ENCODE results near the gene ADAM12.
"Not testable (repeated sequence)": the region's sequence is repeated elsewhere in the genome, so short reads cannot be mapped to it uniquely, and the experiment has no call there.

Gene ADAM12

GRCh38 chr10:126373147-126373546 is 15.1 kb downstream of the ADAM12 start:
- no peak for DNase-seq

GRCh38 chr10:126372396-126372795 is 15.9 kb downstream of the ADAM12 start:
- no peak for DNase-seq

GRCh38 chr10:126369125-126369710 is 19.1 kb downstream of the ADAM12 start:
- DNase-seq = no peak

- DNase-seq = no peak
These were observed 31.1 kb downstream of the ADAM12 start for GRCh38 chr10:126357169-126357568.

GRCh38 chr10:126353666-126354065 is 34.6 kb downstream of the ADAM12 start:
- no peak for DNase-seq

- no peak for DNase-seq
These were observed 35.8 kb downstream of the ADAM12 start for GRCh38 chr10:126352453-126352852.

- no peak for DNase-seq
These were observed 37.3 kb downstream of the ADAM12 start for GRCh38 chr10:126351021-126351420.

GRCh38 chr10:126350216-126350992 is 37.9 kb downstream of the ADAM12 start:
- no peak for DNase-seq

- DNase-seq = no peak
These were observed 38.6 kb downstream of the ADAM12 start for GRCh38 chr10:126349676-126350075.

GRCh38 chr10:126349101-126349500 is 39.2 kb downstream of the ADAM12 start:
- no peak for DNase-seq

GRCh38 chr10:126343496-126343895 is 44.8 kb downstream of the ADAM12 start:
- not testable (repeated sequence) for DNase-seq

GRCh38 chr10:126342680-126343079 is 45.6 kb downstream of the ADAM12 start:
- DNase-seq = no peak

GRCh38 chr10:126341491-126341890 is 46.8 kb downstream of the ADAM12 start:
- DNase-seq = no peak

GRCh38 chr10:126337251-126337810 is 50.9 kb downstream of the ADAM12 start:
- no peak for DNase-seq

- DNase-seq = no peak
These were observed 51.5 kb downstream of the ADAM12 start for GRCh38 chr10:126336801-126337200.

GRCh38 chr10:126334272-126334671 is 54.0 kb downstream of the ADAM12 start:
- DNase-seq = no peak

GRCh38 chr10:126332576-126332975 is 55.7 kb downstream of the ADAM12 start:
- no peak for DNase-seq

- DNase-seq = no peak
These were observed 57.2 kb downstream of the ADAM12 start for GRCh38 chr10:126331101-126331500.

- no peak for DNase-seq
These were observed 63.5 kb downstream of the ADAM12 start for GRCh38 chr10:126324826-126325225.

- DNase-seq = no peak
These were observed 66.8 kb downstream of the ADAM12 start for GRCh38 chr10:126321440-126321839.

GRCh38 chr10:126317751-126318150 is 70.5 kb downstream of the ADAM12 start:
- no peak for DNase-seq

GRCh38 chr10:126315494-126316177 is 72.6 kb downstream of the ADAM12 start:
- DNase-seq = no peak

- DNase-seq = no peak
These were observed 73.3 kb downstream of the ADAM12 start for GRCh38 chr10:126314863-126315493.
